Tibial nerve (tissue), 4 donors: ENCODE data around the gene DOCK2. TPM values are rescaled to one million over a fixed set of nuclear protein-coding genes. Genes with fewer than 3 reads are reported as not detected.
A peak's percentile ranks its signal among the peaks of the same experiment; 100 is the strongest.

Source experiments
- DNase-seq, 2 donors: peaks; one replicate each; pipeline ENCODE4 v3.0.0-alpha.2; 2019; ENCODE audit warnings: low spot score in 2 of 2
- H3K27ac ChIP-seq, 4 donors: fragments of 200-600 bp; sonication (generic) in 3 of 4; one replicate each; pipeline ENCODE4 v1.5.1; 2017 to 2019; ENCODE audit warnings: mild to moderate bottlenecking in 1 of 4
- H3K27me3 ChIP-seq, 2 donors: fragments of 200-600 bp; sonication (generic) in 1 of 2; one replicate each; pipeline versions ENCODE4 v1.5.1 to v1.6.0; 2017 to 2019
- H3K36me3 ChIP-seq, 3 donors: fragments of 200-600 bp; sonication (generic); one replicate each; pipeline ENCODE4 v1.5.1; 2018 to 2019
- H3K4me1 ChIP-seq, 4 donors: fragments of 200-600 bp; sonication (generic) in 3 of 4; one replicate each; pipeline ENCODE4 v1.5.1; 2017 to 2019
- H3K4me3 ChIP-seq, 4 donors: fragments of 200-600 bp; sonication (generic) in 3 of 4; one replicate each; pipeline ENCODE4 v1.5.1; 2017 to 2019; ENCODE audit warnings: mild to moderate bottlenecking in 1 of 4, moderate library complexity in 1 of 4
- H3K9me3 ChIP-seq, 4 donors: fragments of 200-600 bp; sonication (generic) in 3 of 4; one replicate each; pipeline ENCODE4 v1.5.1; 2017 to 2019
- CTCF ChIP-seq, 5 experiments: fragments of 200-600 bp in 3 of 5; fragments of 450-650 bp in 2 of 5; sonication (generic) in 3 of 5; IDR thresholded peaks; one replicate each; pipeline ENCODE4 v1.5.1; 2016 to 2019; ENCODE audit warnings: antibody characterized with exemption in 5 of 5, mild to moderate bottlenecking in 3 of 5, moderate library complexity in 2 of 5
- EP300 ChIP-seq, 2 donors: sonication (generic); formaldehyde crosslinking; IDR thresholded peaks; one replicate each; pipeline ENCODE4 v1.6.1; 2017; ENCODE audit warnings: antibody characterized with exemption in 2 of 2, mild to moderate bottlenecking in 1 of 2
- POLR2A ChIP-seq, 2 donors: fragments of 450-650 bp; IDR thresholded peaks; one replicate each; pipeline ENCODE4 v1.6.1; 2017; ENCODE audit warnings: antibody characterized with exemption in 2 of 2, mild to moderate bottlenecking in 2 of 2, moderate library complexity in 2 of 2
- WGBS, 2 donors: methylation state at CpG; one replicate each; pipeline ENCODE4 v1.1.5; 2018; 5-methylcytosine and 5-hydroxymethylcytosine counted together
- total RNA-seq, 4 donors: library from RNA; depleted of rRNA; stranded (reverse); fragments of >200 nt; gene quantifications; one replicate each; pipeline ENCODE4 v1.1.0, GENCODE V29; 2016

Gene DOCK2
- total RNA-seq, 4 donors from 2014 or later = 14.9 to 83.4 (median 23.8) TPM

GRCh38 chr5:169974121-169974770, 337.2 kb downstream of the DOCK2 start:
- Histone ChIP-seq H3K4me1 (no peaks in the 10 kb centered on the region), H3K36me3 (no peaks in the 10 kb centered on the region), H3K9me3 (no peaks in the 10 kb centered on the region), H3K27ac (no peak overlapping the region), H3K27me3 (no peaks in the 10 kb centered on the region), H3K4me3 (no peak overlapping the region)
- WGBS, 2 donors = 76 to 85% methylated on average over 6 of the region's 6 CpGs
- TF ChIP-seq EP300 (IDR thresholded peaks at IDR 0.05) (no peak), CTCF (IDR thresholded peaks at IDR 0.05) (no peak), POLR2A (IDR thresholded peaks at IDR 0.05) (no peak)
- DNase-seq = no peak

GRCh38 chr5:169978714-169979113, 341.6 kb downstream of the DOCK2 start:
- H3K27ac ChIP-seq = no peak overlapping the region
- no peaks in the 10 kb centered on the region for H3K27me3 ChIP-seq
- WGBS, 2 donors = 66 to 70% methylated on average over 7 of the region's 7 CpGs
- no peaks in the 10 kb centered on the region for H3K9me3 ChIP-seq
- no peak for DNase-seq
- TF ChIP-seq POLR2A (IDR thresholded peaks at IDR 0.05) = no peak
- TF ChIP-seq CTCF (IDR thresholded peaks at IDR 0.05) = no peak
- no peak for TF ChIP-seq EP300 (IDR thresholded peaks at IDR 0.05)
- no peaks in the 10 kb centered on the region for H3K36me3 ChIP-seq
- no peak overlapping the region for H3K4me3 ChIP-seq
- H3K4me1 ChIP-seq = peaks cover 0 to 13% (median 0%) of the 10 kb centered on the region in 4 donors

GRCh38 chr5:169979871-169980270, 342.8 kb downstream of the DOCK2 start:
- H3K9me3 ChIP-seq = no peaks in the 10 kb centered on the region
- H3K4me3 ChIP-seq = peak overlapping the region in 1 of 4 donors; percentile 2
- no peaks in the 10 kb centered on the region for H3K27me3 ChIP-seq
- DNase-seq = no peak
- no peak overlapping the region for H3K27ac ChIP-seq
- 9 to 14% methylated on average over 3 of the region's 3 CpGs for WGBS, 2 donors
- no peaks in the 10 kb centered on the region for H3K36me3 ChIP-seq
- H3K4me1 ChIP-seq = peaks cover 0 to 13% (median 0%) of the 10 kb centered on the region in 4 donors
- TF ChIP-seq CTCF (IDR thresholded peaks at IDR 0.05) (no peak), POLR2A (IDR thresholded peaks at IDR 0.05) (no peak)

- no peak for TF ChIP-seq POLR2A (IDR thresholded peaks at IDR 0.05)
- TF ChIP-seq EP300 (IDR thresholded peaks at IDR 0.05) = no peak
- peak; percentile 42 to 68 (median 47) for TF ChIP-seq CTCF (IDR thresholded peaks at IDR 0.05)
- Histone ChIP-seq H3K27me3 (no peaks in the 10 kb centered on the region), H3K4me1 (peaks cover 0 to 13% (median 0%) of the 10 kb centered on the region in 4 donors), H3K4me3 (peak within 1 kb of the TSS in 1 of 4 donors; percentile 2), H3K36me3 (no peaks in the 10 kb centered on the region), H3K27ac (no peak within 1 kb of the TSS), H3K9me3 (no peaks in the 10 kb centered on the region)
- peak; percentile 16 to 47 for DNase-seq
- WGBS, 2 donors = 4 to 11% methylated on average over 11 of the region's 11 CpGs
Measured at GRCh38 chr5:169980418-169981053, 343.5 kb downstream of the DOCK2 start, which contains the start of gene INSYN2B. INSYN2B (minus strand) TSS chr5:169980495; CDS start chr5:169883898, 96,597 bp downstream.

GRCh38 chr5:169988206-169988605, 351.1 kb downstream of the DOCK2 start:
- Histone ChIP-seq H3K4me1 (no peaks in the 10 kb centered on the region), H3K4me3 (no peak overlapping the region), H3K27me3 (no peaks in the 10 kb centered on the region), H3K36me3 (no peaks in the 10 kb centered on the region), H3K9me3 (no peaks in the 10 kb centered on the region), H3K27ac (no peak overlapping the region)
- 85 to 86% methylated on average over 4 of the region's 4 CpGs for WGBS, 2 donors
- no peak for TF ChIP-seq CTCF (IDR thresholded peaks at IDR 0.05)
- no peak for TF ChIP-seq POLR2A (IDR thresholded peaks at IDR 0.05)
- TF ChIP-seq EP300 (IDR thresholded peaks at IDR 0.05) = no peak
- no peak for DNase-seq
